ENCODE results near the gene NFATC2. TPM values are rescaled to one million over a fixed set of nuclear protein-coding genes. Genes with fewer than 3 reads are reported as not detected.

Gene NFATC2
- total RNA-seq, 3 donors from 2014 or later (not counting 1 experiment from before 2014, with no cell fraction given), result 141 to 195 (median 160) TPM

DNA sequence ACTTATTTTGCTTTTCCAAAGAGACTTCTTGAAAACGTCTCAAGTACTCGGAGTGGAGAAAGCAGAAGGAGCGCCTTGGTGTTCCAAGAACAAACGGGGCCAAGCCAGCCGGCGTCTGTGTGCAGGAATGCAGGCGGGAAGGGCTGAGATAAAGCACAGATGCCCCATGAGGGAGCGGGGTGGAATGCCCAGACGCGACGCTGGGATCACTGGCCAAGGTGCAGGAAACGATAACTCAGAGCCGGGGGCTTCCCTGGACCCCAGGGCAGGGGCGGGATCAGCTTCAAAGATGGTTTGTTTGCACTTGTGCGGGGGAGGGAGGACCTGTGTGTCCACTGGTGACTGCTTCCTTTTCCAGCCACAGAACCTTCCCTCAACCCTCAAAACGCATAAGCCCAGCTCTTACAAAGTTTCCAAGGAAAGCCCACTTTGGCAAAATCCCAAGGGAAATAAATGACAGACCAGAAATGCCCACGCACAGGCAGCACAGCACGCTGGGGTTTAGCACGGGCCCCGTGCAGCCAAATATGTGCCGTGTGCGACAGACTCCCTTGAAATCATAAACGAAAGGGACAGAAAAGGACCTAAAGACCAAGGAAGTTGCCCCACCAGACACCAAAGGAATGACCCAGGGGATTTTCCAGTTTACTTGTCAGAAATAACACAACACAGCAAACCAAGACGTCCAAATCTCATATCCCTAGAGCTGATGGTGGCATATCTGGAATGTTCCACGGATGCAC is 113.9 kb downstream of the NFATC2 start:
- peaks cover 61% of the 10 kb centered on the region for H3K36me3 ChIP-seq (ENCODE audit: control insufficient read depth, insufficient read depth, low read length)
- 91% methylated on average over 25 of the region's 25 CpGs for WGBS (ENCODE audit: insufficient coverage)

GRCh38 chr20:51427651-51428291 is 114.7 kb downstream of the NFATC2 start:
- Mint-ChIP-seq H3K4me1 (peaks cover 89 to 91% of the 10 kb centered on the region in 2 donors), H3K9me3 (no peaks in the 10 kb centered on the region), H3K27me3 (ENCODE audit: low read depth in 2 of 2) (no peaks in the 10 kb centered on the region), H3K4me3 (peak overlapping the region; percentile 55), H3K36me3 (peaks cover 6% of the 10 kb centered on the region), H3K27ac (peak overlapping the region; percentile 75 to 81)
- no peak overlapping the region for H3K4me3 ChIP-seq (ENCODE audit: low read length)
- H3K27me3 ChIP-seq (ENCODE audit: control insufficient read depth, insufficient read depth, low read length), result no peaks in the 10 kb centered on the region
- DNase-seq (no peak), ATAC-seq (no peak)
- H3K27ac ChIP-seq (ENCODE audit: low read length), result no peak overlapping the region
- 96% methylated on average over 14 of the region's 14 CpGs for WGBS (ENCODE audit: insufficient coverage)
- intact Hi-C loops (cut with micrococcal nuclease), result no loop called here
- H3K36me3 ChIP-seq (ENCODE audit: control insufficient read depth, insufficient read depth, low read length), result peaks cover 55% of the 10 kb centered on the region
- no peaks in the 10 kb centered on the region for H3K9me3 ChIP-seq (ENCODE audit: control insufficient read depth, insufficient read depth, low read length)
- no peak for TF ChIP-seq CTCF (IDR thresholded peaks at IDR 0.05)
- H3K4me1 ChIP-seq (ENCODE audit: control insufficient read depth, insufficient read depth, low read length), result peaks cover 65% of the 10 kb centered on the region

More for the DNA sequence above, 113.9 kb downstream of the NFATC2 start:
- no peak for DNase-seq
- H3K4me1 ChIP-seq (ENCODE audit: control insufficient read depth, insufficient read depth, low read length), result peaks cover 64% of the 10 kb centered on the region
- intact Hi-C loops (cut with micrococcal nuclease), result no loop called here
- Mint-ChIP-seq H3K9me3 (no peaks in the 10 kb centered on the region), H3K4me1 (peaks cover 93 to 96% of the 10 kb centered on the region in 2 donors), H3K27me3 (ENCODE audit: low read depth in 2 of 2) (no peaks in the 10 kb centered on the region), H3K4me3 (no peak overlapping the region), H3K36me3 (peaks cover 10% of the 10 kb centered on the region), H3K27ac (peak overlapping the region; percentile 75 to 81)
- no peaks in the 10 kb centered on the region for H3K9me3 ChIP-seq (ENCODE audit: control insufficient read depth, insufficient read depth, low read length)
- H3K27me3 ChIP-seq (ENCODE audit: control insufficient read depth, insufficient read depth, low read length), result no peaks in the 10 kb centered on the region
- no peak overlapping the region for H3K4me3 ChIP-seq (ENCODE audit: low read length)
- H3K27ac ChIP-seq (ENCODE audit: low read length), result no peak overlapping the region
- ATAC-seq, result no peak
- TF ChIP-seq CTCF (IDR thresholded peaks at IDR 0.05), result no peak

DNA sequence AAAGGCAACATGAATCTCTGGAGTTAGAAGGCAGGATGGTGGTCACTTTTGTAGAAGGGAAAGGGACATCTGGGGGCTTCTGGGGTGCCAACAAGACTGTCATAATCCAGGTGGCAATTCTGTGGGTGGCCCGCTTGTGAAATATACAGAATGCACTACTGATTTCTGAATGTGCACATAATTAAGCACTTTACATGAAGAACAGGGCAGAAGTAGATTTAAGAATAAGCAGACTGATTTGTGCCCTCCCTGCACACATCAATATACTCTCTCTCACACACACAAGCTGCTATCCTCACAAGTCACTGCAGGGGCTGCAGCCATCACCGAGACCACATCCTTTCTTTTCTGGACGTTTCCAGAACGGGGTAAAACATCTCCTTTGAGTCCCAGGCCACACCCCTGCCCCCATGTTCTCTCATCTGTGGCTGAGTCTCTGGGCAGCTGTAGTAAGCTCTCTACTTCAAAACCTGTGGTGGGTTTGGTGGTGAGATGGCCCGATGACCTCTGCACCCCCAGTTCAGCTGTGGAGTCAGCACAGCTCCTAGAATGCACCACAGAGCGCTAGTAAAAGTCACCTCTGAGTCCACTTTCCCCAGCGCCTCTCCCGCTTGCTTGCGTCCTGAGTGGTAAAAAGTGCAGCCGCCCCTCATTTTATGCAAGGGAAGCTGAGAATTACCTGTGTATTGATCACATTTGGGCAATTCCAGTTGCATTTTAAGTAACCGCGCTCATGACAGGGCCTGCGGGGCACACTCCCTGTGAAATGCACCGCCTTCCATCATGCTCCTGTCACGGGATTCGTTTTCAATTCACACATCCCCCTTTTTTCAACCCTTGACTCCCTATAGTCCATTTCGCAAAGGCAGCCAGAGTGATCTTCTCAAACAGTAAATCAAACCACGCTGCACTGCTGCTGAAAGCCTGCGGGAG is 115.5 kb downstream of the NFATC2 start:
- H3K27me3 Mint-ChIP-seq (ENCODE audit: low read depth in 2 of 2), result no peaks in the 10 kb centered on the region
- Histone ChIP-seq H3K4me1 (ENCODE audit: control insufficient read depth, insufficient read depth, low read length) (peaks cover 58% of the 10 kb centered on the region), H3K27ac (ENCODE audit: low read length) (peak overlapping the region; percentile 15), H3K27me3 (ENCODE audit: control insufficient read depth, insufficient read depth, low read length) (no peaks in the 10 kb centered on the region), H3K4me3 (ENCODE audit: low read length) (no peak overlapping the region), H3K9me3 (ENCODE audit: control insufficient read depth, insufficient read depth, low read length) (no peaks in the 10 kb centered on the region), H3K36me3 (ENCODE audit: control insufficient read depth, insufficient read depth, low read length) (peaks cover 50% of the 10 kb centered on the region)
- H3K4me3 Mint-ChIP-seq, result peak overlapping the region; percentile 55
- H3K27ac Mint-ChIP-seq, result peak overlapping the region; percentile 75 to 81
- no peak for TF ChIP-seq CTCF (IDR thresholded peaks at IDR 0.05)
- peak in 1 of 2 donors; percentile 45 for DNase-seq
- H3K9me3 Mint-ChIP-seq, result no peaks in the 10 kb centered on the region
- intact Hi-C loops (cut with micrococcal nuclease), result no loop called here
- H3K36me3 Mint-ChIP-seq, result peaks cover 5% of the 10 kb centered on the region
- WGBS (ENCODE audit: insufficient coverage), result 75% methylated on average over 18 of the region's 19 CpGs
- peak; percentile 74 to 84 (median 82) for ATAC-seq
- H3K4me1 Mint-ChIP-seq, result peaks cover 87 to 89% of the 10 kb centered on the region in 2 donors

Measured in natural killer cell (primary cell).